Measurements from ENCODE around the gene ERBB3.
"Not testable (repeated sequence)": the region's sequence is repeated elsewhere in the genome, so short reads cannot be mapped to it uniquely, and the experiment has no call there.

ERBB3 gene

DNA sequence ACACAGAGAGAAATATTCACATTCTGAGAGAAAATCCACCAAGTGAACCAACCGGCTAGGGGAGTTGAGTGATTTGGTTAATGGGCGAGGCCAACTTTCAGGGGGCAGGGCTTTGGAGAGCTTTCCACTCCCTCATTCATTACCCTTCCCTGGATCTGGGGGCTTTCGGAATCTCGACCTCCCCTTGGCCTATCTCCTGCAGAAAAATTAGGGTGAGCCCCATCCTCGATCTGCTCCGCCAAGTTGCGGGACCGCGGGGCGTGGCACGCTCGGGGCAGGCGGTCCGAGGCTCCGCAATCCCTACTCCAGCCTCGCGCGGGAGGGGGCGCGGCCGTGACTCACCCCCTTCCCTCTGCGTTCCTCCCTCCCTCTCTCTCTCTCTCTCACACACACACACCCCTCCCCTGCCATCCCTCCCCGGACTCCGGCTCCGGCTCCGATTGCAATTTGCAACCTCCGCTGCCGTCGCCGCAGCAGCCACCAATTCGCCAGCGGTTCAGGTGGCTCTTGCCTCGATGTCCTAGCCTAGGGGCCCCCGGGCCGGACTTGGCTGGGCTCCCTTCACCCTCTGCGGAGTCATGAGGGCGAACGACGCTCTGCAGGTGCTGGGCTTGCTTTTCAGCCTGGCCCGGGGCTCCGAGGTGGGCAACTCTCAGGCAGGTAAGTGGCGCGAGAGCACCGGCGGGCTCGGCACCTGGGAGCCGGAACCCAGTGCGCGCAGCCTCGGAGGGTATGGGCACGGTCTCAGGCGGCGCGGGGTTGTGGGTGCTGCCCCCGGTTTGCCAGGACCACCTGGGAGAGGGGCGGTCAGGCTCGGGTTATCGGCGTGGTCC lies at the start of gene ERBB3:
ERBB3 (plus strand) TSS at position 443 of the 833 bp plus-strand sequence; CDS start at position 579, 136 bp downstream.
- peak; percentile 77 for DNase-seq

DNA sequence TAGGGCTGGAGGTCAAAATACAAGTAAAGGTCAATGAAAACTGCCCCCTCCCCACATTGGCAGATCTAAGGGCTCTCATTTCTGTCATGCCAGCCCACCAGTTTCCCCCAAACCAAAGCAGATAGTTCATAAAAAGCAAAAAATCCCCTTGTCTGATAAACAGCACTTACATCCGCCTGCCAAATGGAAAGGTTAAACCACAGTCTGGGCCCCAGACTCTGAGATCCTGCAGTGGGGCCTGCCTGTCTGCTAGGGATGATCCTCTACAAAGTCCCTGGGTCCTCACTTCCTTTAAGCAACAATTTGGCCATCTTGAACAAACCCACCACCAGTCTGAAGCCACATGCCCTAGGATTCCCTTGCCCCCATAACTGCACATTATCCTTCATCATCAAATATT lies 48.0 kb upstream of the ERBB3 start:
- DNase-seq: peak; percentile 21

DNA sequence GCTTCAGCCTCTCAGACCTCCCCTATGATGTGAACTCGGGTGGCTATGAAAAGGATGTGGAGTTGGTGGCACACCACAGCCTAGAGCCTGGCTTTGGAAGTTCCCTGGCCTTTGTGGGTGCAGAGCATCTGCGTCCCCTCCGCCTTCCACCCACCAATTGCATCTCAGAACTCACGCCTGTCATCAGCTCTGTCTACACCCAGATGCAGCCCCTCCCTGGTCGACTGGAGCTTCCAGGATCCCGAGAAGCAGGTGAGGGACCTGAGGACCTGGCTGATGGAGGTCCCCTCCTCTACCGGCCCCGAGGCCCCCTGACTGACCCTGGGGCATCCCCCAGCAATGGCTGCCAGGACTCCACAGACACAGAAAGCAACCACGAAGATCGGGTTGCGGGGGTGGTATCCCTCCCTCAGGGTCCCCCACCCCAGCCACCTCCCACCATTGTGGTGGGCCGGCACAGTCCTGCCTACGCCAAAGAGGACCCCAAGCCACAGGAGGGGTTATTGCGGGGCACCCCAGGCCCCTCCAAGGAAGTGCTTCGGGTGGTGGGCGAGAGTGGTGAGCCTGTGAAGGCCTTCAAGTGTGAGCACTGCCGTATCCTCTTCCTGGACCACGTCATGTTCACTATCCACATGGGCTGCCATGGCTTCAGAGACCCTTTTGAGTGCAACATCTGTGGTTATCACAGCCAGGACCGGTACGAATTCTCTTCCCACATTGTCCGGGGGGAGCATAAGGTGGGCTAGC lies 45.2 kb upstream of the ERBB3 start:
- no peak for DNase-seq

DNA sequence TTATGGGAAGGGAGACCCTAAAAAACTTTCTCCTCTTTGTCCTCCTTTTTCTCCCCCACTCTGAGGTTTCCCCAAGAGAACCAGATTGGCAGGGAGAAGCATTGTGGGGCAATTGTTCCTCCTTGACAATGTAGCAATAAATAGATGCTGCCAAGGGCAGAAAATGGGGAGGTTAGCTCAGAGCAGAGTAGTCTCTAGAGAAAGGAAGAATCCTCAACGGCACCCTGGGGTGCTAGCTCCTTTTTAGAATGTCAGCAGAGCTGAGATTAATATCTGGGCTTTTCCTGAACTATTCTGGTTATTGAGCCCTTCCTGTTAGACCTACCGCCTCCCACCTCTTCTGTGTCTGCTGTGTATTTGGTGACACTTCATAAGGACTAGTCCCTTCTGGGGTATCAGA lies 42.8 kb upstream of the ERBB3 start:
- DNase-seq: no peak

DNA sequence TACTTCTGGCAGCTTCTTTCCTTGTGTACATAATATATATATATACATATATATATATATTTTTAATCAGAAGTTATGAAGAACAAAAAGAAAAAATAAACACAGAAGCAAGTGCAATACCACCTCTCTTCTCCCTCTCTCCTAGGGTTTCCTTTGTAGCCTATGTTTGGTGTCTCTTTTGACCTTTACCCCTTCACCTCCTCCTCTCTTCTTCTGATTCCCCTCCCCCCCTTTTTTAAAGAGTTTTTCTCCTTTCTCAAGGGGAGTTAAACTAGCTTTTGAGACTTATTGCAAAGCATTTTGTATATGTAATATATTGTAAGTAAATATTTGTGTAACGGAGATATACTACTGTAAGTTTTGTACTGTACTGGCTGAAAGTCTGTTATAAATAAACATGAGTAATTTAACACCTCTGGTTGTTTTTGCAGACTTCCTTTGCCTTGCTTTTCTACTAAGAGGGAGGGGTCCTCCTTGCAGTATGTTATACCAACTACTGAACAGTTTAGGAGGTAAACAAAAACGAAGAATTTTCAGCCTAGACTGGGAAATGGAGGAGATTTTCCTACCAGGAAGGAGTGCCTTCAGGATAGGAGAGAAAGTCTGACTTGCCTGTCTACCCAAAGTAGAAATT lies 41.8 kb upstream of the ERBB3 start:
- DNase-seq: no peak

DNA sequence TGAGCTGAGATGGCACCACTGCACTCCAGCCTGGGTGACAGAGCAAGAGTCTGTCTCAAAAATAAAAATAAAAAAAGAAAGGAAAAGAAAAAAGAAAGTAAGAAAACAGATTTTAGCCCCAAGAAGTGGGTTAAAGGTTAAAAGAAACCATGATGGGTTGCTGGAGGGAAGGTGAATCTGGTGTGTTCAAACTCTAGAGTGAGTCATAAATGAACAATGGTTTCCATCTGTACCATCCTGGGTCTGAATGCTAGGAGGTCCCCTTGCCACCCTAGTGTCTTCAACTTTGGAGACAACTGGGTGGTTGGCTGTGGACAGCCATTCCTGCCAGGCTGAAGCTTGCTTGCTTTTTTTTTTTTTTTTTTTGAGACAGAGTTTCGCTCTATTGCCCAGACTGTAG lies 39.8 kb upstream of the ERBB3 start:
- DNase-seq: peak; percentile 44

DNA sequence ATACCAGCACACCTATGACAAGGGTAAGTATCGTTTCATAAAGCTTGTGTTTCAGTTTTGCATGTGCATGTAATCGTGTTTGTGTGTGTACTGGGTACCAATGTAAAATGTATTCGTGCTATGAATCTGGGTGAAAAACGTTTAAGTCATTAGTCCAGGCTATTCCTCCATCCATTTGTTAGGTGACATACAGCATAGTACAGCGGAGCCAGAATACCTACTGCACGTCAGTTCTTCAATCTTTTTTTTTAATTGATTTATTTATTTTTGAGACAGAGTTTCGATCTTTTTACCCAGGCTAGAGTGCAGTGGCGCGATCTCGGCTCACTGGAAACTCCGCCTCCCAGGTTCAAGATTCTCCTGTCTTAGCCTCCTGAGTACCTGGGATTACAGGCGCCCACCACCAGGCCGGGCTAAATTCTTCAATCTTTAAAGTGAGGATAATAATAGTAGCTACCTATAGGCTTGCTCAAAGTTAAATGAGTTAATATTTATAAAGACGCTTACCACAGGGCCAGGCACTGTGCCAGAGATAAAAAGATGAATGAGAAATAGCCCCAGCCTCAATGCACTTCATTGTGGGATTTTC lies 38.9 kb upstream of the ERBB3 start:
- no peak for DNase-seq

DNA sequence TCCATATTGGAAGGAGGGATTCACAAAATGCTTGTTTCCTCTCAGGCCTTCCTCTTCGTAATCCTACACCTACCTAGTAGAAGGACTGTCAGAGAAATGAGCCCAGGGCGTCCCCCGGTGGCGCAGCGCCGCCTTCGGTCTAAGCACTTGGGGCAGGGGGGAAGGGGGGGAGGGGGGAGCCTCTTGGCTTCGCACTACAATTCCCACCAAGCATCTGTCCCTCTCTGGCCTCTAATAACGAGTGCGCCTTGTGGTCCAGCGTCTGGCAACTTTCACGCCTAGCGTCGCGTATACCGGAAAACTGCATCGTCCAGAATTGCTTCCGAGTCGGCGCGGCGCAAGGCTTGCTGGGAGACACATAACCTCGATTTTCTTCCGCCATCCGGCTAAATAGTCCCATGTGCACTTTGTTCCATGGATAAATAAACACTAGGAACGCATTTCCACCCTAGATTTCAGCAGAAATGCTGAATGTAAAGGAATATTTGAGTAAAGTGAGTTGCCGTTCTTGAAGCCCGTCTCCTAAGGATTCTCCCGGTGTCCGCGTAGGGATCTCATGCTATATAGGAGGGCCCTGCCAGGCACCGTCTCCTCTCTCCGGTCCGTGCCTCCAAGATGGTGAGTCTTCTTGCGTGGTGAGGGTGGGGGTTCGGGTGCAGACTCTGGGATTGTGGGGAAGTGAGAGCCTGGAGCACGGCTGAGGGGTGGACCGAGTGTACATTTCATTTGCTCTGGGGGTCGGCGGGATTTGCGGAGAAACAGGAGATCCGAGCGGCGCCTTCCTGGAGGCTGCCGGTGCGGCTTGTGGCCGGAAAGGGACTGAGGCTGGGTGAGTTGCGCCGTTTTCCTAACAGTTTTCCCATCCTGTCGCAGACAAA lies 38.2 kb upstream of the ERBB3 start, which contains the start of gene RPS26:
RPS26 (plus strand) TSS at position 367 of the 878 bp plus-strand sequence; CDS start at position 616, 249 bp downstream.
- peak; percentile 95 for DNase-seq

DNA sequence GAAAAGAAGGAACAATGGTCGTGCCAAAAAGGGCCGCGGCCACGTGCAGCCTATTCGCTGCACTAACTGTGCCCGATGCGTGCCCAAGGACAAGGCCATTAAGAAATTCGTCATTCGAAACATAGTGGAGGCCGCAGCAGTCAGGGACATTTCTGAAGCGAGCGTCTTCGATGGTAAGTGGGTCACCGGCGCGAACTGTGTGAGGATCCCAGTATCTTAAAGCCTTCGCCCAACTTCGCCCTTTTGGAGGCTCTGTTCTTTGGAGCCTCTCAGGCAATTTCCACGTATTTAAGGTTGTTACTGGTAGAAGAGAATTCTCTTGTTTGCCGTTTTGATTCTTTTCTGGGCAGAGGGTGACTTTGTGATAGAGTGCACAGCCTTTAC lies 37.5 kb upstream of the ERBB3 start:
- DNase-seq: not testable (repeated sequence)

DNA sequence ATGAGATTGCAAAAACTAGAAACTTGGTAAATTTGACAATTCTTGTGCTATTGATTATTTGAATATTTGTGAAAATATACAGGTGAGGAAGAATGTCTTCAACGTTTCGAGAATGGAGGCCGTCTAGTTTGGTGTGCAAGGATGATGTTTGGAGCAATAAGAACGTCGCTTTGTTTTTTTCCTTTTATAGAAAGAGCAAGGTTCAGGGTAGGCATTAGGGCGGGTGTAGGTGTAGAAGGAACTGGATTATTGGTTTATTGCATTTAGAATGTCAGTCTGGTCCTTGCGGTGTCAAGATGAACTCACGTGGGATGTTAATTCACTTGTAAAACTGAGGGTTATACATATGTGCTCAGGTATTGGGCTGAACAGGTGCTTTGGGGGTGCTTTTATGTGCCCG lies 37.1 kb upstream of the ERBB3 start:
- no peak for DNase-seq

DNA sequence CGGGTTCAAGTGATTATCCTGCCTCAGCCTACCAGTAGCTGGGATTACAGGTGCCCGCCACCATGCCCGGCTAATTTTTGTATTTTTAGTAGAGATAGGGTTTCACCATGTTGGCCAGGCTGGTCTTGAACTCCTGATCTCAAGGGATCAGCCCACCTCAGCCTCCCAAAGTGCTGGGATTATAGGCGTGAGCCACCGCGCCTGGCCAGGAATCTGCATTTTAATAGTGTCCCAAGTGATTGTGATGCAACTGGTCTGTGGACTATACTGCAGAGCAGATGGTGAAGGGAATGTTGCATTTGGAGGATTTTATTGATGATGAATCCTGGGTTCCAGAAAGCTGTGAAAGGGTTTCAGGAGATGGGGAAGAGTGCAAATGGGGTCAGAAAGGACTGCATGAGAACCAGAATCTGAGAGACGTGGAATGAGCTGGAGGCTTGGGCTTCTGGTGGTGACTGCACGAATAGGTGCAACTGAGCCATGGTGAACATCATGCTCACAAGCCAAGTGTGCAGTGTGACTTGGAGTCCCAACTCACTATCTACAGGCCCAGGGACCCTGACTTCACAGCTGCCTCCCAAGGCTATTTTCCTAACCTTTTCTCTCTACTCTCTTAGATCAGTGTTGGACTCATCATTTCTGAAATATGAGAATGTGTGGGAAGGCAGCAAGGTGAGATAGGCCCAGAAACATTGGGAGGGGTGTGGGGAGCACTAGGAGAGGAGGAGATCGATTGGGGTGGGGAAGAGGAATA lies 33.8 kb upstream of the ERBB3 start:
- DNase-seq: no peak

DNA sequence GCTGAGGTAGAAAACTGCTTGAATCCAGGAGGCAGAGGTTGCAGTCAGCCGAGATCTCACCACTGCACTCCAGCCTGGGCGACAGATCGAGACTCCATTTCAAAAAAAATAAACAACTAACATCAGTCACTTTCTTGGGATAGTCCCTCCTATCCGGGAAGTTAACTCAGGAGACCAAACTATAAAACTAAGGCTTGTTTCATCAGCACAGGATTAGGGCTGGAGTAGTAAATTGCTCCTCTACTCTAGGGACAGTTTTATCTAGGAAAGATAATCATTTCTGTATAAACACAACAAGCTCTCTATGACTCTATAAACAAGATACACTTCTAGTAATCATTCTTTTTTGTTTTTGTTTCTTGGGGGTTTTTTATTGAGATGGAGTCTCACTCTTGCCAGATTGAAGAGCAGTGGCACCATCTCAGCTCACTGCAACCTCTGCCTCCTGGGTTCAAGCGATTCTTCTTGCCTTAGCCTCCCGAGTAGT lies 26.5 kb upstream of the ERBB3 start:
- no peak for DNase-seq

DNA sequence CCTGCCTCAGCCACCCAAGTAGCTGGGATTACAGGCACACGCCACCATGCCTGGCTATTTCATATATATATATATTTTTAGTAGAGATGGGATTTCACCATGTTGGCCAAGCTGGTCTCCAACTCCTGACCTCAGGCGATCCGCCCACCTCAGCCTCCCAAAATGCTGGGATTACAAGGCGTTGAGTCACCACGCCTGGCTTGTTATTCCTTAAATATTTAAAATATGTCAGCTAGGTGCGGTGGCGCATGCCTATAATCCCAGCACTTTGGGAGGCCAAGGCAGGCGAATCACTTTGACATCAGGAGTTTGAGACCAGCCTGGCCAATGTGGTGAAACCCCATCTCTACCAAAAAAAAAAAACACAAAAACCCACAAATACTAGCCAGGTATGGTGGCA lies 20.0 kb upstream of the ERBB3 start:
- DNase-seq: not testable (repeated sequence)

DNA sequence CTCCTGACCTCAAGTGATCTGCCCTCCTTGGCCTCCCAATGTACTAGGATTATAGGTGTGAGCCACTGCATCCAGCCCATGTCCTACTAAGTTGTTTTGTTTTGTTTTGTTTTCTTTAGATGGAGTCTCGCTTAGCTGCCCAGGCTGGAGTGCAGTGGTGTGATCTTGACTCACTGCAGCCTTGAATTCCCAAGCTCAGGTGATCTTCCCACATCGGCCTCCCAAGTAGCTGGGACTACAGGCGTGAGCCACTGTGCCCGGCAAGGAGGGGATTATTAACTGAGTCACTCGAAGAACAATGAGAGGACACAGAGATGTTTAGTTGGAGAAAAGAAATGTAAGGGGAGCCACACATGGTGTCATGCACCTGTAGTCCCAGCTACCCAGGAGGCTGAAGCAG lies 18.0 kb upstream of the ERBB3 start:
- no peak for DNase-seq

DNA sequence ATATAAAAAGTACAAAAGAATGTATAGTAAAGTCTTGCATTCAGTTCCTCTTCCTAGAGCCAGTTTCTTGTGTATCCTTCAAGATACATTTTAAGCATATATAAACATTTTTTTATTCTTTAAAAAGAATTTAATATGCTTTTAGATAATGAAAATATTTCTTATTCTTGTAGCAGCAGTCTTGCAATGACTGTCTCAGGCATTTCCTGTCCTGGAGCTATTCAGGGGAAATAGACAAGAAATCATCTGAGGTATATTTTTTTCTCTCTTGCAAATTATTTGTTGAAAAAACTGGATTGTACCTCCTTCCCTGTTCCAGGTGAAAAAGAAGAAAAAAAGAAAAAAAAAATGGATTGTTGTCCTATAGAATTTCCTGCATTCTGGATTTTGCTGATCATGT lies 17.0 kb upstream of the ERBB3 start:
- DNase-seq: no peak

DNA sequence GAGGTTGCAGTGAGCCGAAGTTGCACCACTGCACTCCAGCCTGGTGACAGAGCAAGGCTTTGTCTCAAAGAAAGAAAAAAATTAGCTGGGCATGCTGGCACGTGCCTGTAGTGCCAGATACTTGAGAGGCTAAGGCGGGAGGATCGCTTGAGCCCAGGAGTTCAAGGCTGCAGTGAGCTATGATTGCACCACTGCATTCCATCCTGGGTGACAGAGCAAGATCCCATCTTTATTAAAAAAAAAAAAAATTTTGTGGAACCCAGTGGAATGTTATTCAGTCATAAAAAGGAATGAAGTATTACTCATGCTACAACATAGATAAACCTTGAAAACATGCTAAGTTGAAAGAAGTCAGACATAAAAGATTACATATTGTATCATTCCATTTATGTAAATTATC lies 8.3 kb upstream of the ERBB3 start:
- DNase-seq: no peak

DNA sequence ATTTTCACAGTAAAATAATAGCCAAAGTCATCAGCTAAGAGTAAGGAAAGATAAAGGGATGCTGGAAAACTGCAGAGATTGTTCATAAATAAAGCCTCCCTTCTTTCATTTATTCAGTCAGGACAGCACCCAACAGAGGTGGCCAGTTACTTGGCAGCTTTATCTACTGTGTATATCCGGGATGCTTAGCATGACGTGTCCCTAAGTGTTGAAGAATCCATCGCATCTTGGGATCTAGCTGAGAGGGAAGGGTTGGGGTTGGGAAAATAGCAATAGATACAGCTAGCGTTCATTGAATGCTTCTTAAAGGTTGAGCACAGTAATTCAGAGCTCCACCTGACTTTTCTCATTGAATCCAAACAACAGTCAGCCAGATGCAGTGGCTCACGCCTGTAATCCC lies 5.6 kb upstream of the ERBB3 start:
- DNase-seq: no peak

DNA sequence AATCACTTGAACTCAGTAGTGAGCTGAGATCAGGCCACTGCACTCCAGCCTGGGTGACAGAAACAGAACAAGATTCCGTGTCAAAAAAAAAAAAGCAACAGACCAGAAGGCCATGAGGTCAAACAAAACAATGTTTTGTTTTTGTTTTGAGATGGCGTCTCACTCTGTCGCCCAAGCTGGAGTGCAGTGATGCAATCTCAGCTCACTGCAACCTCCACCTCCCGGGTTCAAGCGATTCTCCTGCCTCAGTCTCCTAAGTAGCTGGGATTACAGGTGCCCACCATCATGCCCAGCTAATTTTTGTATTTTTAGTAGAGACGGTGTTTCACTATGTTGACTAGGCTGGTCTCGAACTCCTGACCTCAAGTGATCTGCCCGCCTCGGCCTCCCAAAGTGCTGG lies 2.0 kb upstream of the ERBB3 start:
- not testable (repeated sequence) for DNase-seq

DNA sequence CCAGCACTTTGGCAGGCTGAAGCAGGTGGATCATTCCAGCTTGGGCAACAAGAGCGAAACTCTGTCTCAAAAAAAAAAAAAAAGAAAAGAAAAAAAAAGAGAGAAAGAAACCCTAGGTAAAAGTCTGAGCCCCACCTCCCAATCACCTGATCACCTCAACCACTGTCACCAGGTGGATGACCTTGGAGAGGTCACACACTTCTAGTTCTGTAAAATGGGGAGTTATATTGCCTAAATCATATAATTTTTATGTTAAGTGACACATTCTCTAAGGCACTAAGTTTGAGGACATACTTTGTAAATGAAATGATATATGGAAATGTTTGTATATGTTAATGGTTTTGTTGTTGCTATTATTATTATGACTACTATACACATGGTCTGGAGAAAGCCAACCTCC lies 1.5 kb upstream of the ERBB3 start:
- no peak for DNase-seq

DNA sequence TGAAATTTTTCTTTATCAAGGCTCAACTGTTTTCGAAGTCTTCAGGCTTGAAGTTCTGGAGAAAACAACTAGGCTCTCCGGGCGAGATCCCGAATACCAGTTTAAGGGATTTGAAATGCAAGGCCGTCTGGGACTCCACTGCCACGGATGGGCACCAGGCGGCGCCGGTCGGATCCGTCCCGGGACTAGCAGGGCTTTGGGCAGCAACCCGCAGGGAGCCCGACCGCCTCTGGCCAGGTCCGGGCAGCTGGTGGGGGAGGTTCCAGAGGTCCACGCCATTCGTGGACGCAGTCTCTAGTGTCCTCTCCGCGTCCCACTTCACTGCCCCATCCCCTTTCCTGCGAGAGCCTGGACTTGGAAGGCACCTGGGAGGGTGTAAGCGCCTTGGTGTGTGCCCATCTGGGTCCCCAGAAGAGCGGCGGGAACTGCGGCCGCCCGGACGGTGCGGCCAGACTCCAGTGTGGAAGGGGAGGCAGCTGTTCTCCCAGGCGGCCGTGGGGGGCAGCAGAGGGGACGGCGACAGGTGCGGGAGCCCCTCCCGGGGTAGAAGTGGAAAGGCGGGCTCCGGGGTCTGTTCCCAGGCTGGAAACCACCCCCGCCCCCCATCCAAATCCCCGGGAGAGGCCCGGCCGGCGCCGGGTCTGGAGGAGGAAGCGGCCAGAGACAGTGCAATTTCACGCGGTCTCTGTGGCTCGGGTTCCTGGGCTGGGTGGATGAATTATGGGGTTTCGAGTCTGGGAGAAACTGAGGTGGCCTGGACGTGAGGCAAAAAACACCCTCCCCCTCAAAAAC lies 838 bp upstream of the ERBB3 start:
- peak; percentile 72 for DNase-seq

Measured in activated CD4-positive, alpha-beta T cell treated with anti-CD3 and anti-CD28 coated beads for 48 hours (primary cell).